GM23338 (cell line): ENCODE measurements around the gene NDUFA3. TPM values are rescaled to one million over a fixed set of nuclear protein-coding genes. Genes with fewer than 3 reads are reported as not detected.

Experiments
- ATAC-seq: fragments of 200-7000 bp; cut with Tn5 transposase; 3 replicates; pipeline ENCODE4 v1.9.1; 2020
- DNase-seq: peaks from one replicate; pipeline ENCODE4 v3.0.0-alpha.2; 2015; ENCODE audit warnings: low spot score
- H2AFZ ChIP-seq: fragments of 200-600 bp; sonication (generic); 2 replicates; pipeline ENCODE4 v1.8.0; 2016; ENCODE audit warnings: antibody characterized with exemption, mild to moderate bottlenecking, moderate library complexity
- H3F3A ChIP-seq: fragments of 200-600 bp; sonication (generic); replicated peaks from 2 replicates; pipeline ENCODE4 v1.8.0; 2017; ENCODE audit warnings: antibody characterized with exemption, mixed run types, low read depth
- H3K27ac ChIP-seq: fragments of 200-600 bp; sonication (generic); 2 replicates; pipeline ENCODE4 v1.6.1; 2016; ENCODE audit warnings: low read depth
- H3K27me3 ChIP-seq: fragments of 200-600 bp; sonication (generic); 2 replicates; pipeline ENCODE4 v1.8.0; 2016; ENCODE audit warnings: mild to moderate bottlenecking, mixed run types, moderate library complexity; ENCODE audit not compliant: insufficient read depth
- H3K36me3 ChIP-seq: fragments of 200-600 bp; sonication (generic); 2 replicates; pipeline ENCODE4 v1.8.0; 2016; ENCODE audit warnings: mild to moderate bottlenecking; ENCODE audit not compliant: insufficient read depth
- H3K4me1 ChIP-seq: fragments of 200-600 bp; sonication (generic); 2 replicates; pipeline ENCODE4 v1.8.0; 2016; ENCODE audit warnings: mild to moderate bottlenecking, moderate library complexity; ENCODE audit not compliant: insufficient read depth
- H3K4me2 ChIP-seq: fragments of 200-600 bp; sonication (generic); 2 replicates; pipeline ENCODE4 v1.7.1; 2017; ENCODE audit warnings: mixed run types
- H3K4me3 ChIP-seq: fragments of 200-600 bp; sonication (generic); 2 replicates; pipeline ENCODE4 v1.6.1; 2016; ENCODE audit warnings: mixed run types
- H3K79me2 ChIP-seq: fragments of 200-600 bp; sonication (generic); replicated peaks from 2 replicates; pipeline ENCODE4 v1.8.0; 2017; ENCODE audit warnings: mild to moderate bottlenecking; ENCODE audit not compliant: insufficient read depth
- H3K9me2 ChIP-seq: fragments of 200-600 bp; sonication (generic); 2 replicates; pipeline ENCODE4 v1.8.0; 2017; ENCODE audit not compliant: insufficient read depth
- H4K20me1 ChIP-seq: fragments of 200-600 bp; sonication (generic); replicated peaks from 2 replicates; pipeline ENCODE4 v1.8.0; 2017; ENCODE audit warnings: mild to moderate bottlenecking; ENCODE audit not compliant: insufficient read depth
- H3K27ac Mint-ChIP-seq: 2 replicates; pipeline ENCODE4 v1.8.0; 2020; ENCODE audit warnings: inconsistent platforms, mild to moderate bottlenecking, moderate library complexity, mixed read lengths
- H3K27me3 Mint-ChIP-seq: 3 replicates; pipeline ENCODE4 v1.8.0; 2022; ENCODE audit warnings: low read depth, mild to moderate bottlenecking, moderate library complexity, mixed read lengths, inconsistent platforms; ENCODE audit not compliant: insufficient read depth, poor library complexity
- H3K36me3 Mint-ChIP-seq: 3 replicates; pipeline ENCODE4 v1.8.0; 2021; ENCODE audit warnings: low read depth, mild to moderate bottlenecking, inconsistent platforms, moderate library complexity, mixed read lengths
- H3K4me1 Mint-ChIP-seq: 3 replicates; pipeline ENCODE4 v1.8.0; 2020; ENCODE audit warnings: mild to moderate bottlenecking, inconsistent platforms, mixed read lengths
- H3K4me3 Mint-ChIP-seq: 3 replicates; pipeline ENCODE4 v1.8.0; 2021; ENCODE audit warnings: moderate library complexity, mild to moderate bottlenecking, inconsistent platforms, mixed read lengths
- H3K9me3 Mint-ChIP-seq: 3 replicates; pipeline ENCODE4 v1.8.0; 2020; ENCODE audit warnings: moderate library complexity, mild to moderate bottlenecking, inconsistent platforms, mixed read lengths
- EZH2phosphoT487 ChIP-seq: fragments of 200-600 bp; sonication (generic); IDR thresholded peaks from one replicate; pipeline ENCODE4 v1.8.1; 2018; ENCODE audit warnings: antibody characterized with exemption; ENCODE audit not compliant: unreplicated experiment
- NANOG ChIP-seq: IDR thresholded peaks from 2 replicates; pipeline ENCODE4 v1.6.1; 2016; ENCODE audit warnings: antibody characterized with exemption, borderline replicate concordance
- POLR2AphosphoS5 ChIP-seq: IDR thresholded peaks from 2 replicates; pipeline ENCODE4 v1.6.1; 2016; ENCODE audit warnings: antibody characterized with exemption, low read depth
- STAT1 ChIP-seq: IDR thresholded peaks from one replicate; pipeline ENCODE4 v1.6.1; 2016; ENCODE audit warnings: antibody characterized with exemption; ENCODE audit not compliant: unreplicated experiment
- ZNF331 ChIP-seq: fragments of 250-450 bp; sonication (Bioruptor Pico); IDR thresholded peaks from 2 replicates; pipeline ENCODE4 v1.5.0; 2020; ENCODE audit warnings: low read depth, mild to moderate bottlenecking, moderate library complexity
- polyA plus RNA-seq: library from polyadenylated mRNA; unstranded; fragments of >200 nt; fragmentation: Nextera tagmentation; extraction: Ambion mirVana; gene quantifications from 2 replicates; pipeline ENCODE4 v1.2.1, GENCODE V29; 2016
- total RNA-seq: library from RNA; depleted of rRNA; stranded (reverse); fragments of >200 nt; shearing (Covaris generic); gene quantifications from 2 replicates; pipeline ENCODE4 v1.2.3, GENCODE V29; 2014
- TF ChIP-seq, protein P1 (sequence below), 2 experiments: fragments of 200-600 bp in 1 of 2; sonication (generic) in 1 of 2; conservative IDR thresholded peaks; 2 replicates each; pipeline versions ENCODE4 v1.5.1 to v1.6.1; 2016 to 2017; ENCODE audit warnings: antibody characterized with exemption in 2 of 2, low read depth in 2 of 2, mild to moderate bottlenecking in 2 of 2, moderate library complexity in 1 of 2
- TF ChIP-seq, protein P2 (sequence below): IDR thresholded peaks from one replicate; pipeline ENCODE4 v1.6.1; 2018; ENCODE audit warnings: antibody characterized with exemption; ENCODE audit not compliant: unreplicated experiment
- TF ChIP-seq, protein P3 (sequence below): IDR thresholded peaks from 2 replicates; pipeline ENCODE4 v1.6.1; 2016; ENCODE audit warnings: antibody characterized with exemption

Gene NDUFA3
- total and polyA plus RNA-seq, 2 experiments from 2014 or later: 28.4 to 691 TPM

DNA sequence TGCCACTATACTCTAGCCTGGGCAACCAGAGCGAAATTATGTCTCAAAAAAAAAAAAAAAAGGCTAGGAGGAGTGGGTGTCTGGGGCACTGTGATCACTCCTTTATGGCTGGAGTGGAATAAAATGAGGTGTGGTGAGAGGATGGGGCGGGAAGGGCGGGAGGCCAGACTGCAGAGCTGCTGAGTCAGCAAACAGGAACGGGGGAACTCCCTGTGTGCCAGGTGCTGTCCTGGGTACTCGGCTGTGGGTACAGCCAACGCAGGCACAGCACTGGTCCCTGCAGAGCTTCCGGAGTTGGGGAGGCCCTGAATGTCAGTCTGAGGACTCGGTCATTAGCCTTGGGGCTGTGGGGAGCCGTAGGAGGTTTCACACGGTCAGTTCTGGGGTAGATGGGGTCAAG lies 18.6 kb downstream of the NDUFA3 start (continued):
- TF ChIP-seq STAT1: no peak
- TF ChIP-seq, protein P1, sequence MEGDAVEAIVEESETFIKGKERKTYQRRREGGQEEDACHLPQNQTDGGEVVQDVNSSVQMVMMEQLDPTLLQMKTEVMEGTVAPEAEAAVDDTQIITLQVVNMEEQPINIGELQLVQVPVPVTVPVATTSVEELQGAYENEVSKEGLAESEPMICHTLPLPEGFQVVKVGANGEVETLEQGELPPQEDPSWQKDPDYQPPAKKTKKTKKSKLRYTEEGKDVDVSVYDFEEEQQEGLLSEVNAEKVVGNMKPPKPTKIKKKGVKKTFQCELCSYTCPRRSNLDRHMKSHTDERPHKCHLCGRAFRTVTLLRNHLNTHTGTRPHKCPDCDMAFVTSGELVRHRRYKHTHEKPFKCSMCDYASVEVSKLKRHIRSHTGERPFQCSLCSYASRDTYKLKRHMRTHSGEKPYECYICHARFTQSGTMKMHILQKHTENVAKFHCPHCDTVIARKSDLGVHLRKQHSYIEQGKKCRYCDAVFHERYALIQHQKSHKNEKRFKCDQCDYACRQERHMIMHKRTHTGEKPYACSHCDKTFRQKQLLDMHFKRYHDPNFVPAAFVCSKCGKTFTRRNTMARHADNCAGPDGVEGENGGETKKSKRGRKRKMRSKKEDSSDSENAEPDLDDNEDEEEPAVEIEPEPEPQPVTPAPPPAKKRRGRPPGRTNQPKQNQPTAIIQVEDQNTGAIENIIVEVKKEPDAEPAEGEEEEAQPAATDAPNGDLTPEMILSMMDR (conservative IDR thresholded peaks at IDR 0.05; ENCODE audit: low read depth in 2 of 2): no peak
- TF ChIP-seq, protein P2, sequence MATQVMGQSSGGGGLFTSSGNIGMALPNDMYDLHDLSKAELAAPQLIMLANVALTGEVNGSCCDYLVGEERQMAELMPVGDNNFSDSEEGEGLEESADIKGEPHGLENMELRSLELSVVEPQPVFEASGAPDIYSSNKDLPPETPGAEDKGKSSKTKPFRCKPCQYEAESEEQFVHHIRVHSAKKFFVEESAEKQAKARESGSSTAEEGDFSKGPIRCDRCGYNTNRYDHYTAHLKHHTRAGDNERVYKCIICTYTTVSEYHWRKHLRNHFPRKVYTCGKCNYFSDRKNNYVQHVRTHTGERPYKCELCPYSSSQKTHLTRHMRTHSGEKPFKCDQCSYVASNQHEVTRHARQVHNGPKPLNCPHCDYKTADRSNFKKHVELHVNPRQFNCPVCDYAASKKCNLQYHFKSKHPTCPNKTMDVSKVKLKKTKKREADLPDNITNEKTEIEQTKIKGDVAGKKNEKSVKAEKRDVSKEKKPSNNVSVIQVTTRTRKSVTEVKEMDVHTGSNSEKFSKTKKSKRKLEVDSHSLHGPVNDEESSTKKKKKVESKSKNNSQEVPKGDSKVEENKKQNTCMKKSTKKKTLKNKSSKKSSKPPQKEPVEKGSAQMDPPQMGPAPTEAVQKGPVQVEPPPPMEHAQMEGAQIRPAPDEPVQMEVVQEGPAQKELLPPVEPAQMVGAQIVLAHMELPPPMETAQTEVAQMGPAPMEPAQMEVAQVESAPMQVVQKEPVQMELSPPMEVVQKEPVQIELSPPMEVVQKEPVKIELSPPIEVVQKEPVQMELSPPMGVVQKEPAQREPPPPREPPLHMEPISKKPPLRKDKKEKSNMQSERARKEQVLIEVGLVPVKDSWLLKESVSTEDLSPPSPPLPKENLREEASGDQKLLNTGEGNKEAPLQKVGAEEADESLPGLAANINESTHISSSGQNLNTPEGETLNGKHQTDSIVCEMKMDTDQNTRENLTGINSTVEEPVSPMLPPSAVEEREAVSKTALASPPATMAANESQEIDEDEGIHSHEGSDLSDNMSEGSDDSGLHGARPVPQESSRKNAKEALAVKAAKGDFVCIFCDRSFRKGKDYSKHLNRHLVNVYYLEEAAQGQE: no peak
- TF ChIP-seq POLR2AphosphoS5: no peak
- TF ChIP-seq EZH2phosphoT487: no peak
- TF ChIP-seq, protein P3, sequence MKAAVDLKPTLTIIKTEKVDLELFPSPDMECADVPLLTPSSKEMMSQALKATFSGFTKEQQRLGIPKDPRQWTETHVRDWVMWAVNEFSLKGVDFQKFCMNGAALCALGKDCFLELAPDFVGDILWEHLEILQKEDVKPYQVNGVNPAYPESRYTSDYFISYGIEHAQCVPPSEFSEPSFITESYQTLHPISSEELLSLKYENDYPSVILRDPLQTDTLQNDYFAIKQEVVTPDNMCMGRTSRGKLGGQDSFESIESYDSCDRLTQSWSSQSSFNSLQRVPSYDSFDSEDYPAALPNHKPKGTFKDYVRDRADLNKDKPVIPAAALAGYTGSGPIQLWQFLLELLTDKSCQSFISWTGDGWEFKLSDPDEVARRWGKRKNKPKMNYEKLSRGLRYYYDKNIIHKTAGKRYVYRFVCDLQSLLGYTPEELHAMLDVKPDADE: no peak

DNA sequence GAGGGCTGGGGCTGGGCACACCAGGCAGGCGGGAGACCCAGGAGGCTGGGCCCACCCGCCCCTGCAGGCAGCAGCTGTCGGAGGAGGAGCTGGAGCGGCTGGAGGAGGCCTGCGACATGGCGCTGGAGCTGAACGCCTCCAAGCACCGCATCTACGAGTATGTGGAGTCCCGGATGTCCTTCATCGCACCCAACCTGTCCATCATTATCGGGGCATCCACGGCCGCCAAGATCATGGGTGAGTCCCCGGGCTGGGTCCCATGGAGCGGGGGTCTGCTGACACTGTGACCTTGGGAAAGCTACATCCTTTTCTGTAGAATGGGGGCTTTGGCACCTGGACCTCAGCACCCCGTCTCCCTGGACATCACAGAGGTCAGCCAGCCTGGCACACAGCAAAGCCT lies 21.0 kb downstream of the NDUFA3 start:
- Histone ChIP-seq H3F3A (0 out of 2 replicates have a peak, but pooled peaks cover 2% of the 10 kb centered on the region), H3K9me2 (no peaks in the 10 kb centered on the region), H3K4me1 (no peaks in the 10 kb centered on the region), H3K36me3 (peaks cover 10% of the 10 kb centered on the region; the same call in 1 of the 2 replicates), H3K4me2 (no peak overlapping the region), H3K27ac (no peak overlapping the region), H2AFZ (no peak overlapping the region), H3K27me3 (no peaks in the 10 kb centered on the region), H3K4me3 (no peak overlapping the region), H3K79me2 (no peaks in the 10 kb centered on the region), H4K20me1 (no peaks in the 10 kb centered on the region; the same call in 1 of the 2 replicates)
- DNase-seq (no peak), ATAC-seq (no peak)
- Mint-ChIP-seq H3K27me3 (peaks cover 14% of the 10 kb centered on the region), H3K4me3 (no peak overlapping the region), H3K36me3 (peaks cover 68% of the 10 kb centered on the region), H3K4me1 (no peaks in the 10 kb centered on the region), H3K9me3 (no peaks in the 10 kb centered on the region), H3K27ac (no peak overlapping the region)
- no peak for TF ChIP-seq STAT1
- TF ChIP-seq, protein P2: no peak
- TF ChIP-seq ZNF331 (CRISPR knock-in tag): no peak
- no peak for TF ChIP-seq NANOG
